Retinal pigment epithelial cell (primary cell): Measurements from ENCODE around the gene NLRC3.
A peak's percentile ranks its signal among the peaks of the same experiment; 100 is the strongest.
"Not testable (repeated sequence)": the region's sequence is repeated elsewhere in the genome, so short reads cannot be mapped to it uniquely, and the experiment has no call there.

Experiments
- DNase-seq: peaks from one replicate; pipeline ENCODE4 v3.0.0-alpha.2; 2010; ENCODE audit warnings: low read depth
- H3K4me3 ChIP-seq: 2 replicates; pipeline ENCODE4 v1.5.1; 2011; ENCODE audit warnings: mild to moderate bottlenecking, low read length, control low read depth, moderate library complexity
- TF ChIP-seq, protein P1 (sequence below): conservative IDR thresholded peaks from 2 replicates; pipeline ENCODE4 v1.5.1; 2011; ENCODE audit warnings: low read depth, low read length, control low read depth, inconsistent platforms

The NLRC3 gene

DNA sequence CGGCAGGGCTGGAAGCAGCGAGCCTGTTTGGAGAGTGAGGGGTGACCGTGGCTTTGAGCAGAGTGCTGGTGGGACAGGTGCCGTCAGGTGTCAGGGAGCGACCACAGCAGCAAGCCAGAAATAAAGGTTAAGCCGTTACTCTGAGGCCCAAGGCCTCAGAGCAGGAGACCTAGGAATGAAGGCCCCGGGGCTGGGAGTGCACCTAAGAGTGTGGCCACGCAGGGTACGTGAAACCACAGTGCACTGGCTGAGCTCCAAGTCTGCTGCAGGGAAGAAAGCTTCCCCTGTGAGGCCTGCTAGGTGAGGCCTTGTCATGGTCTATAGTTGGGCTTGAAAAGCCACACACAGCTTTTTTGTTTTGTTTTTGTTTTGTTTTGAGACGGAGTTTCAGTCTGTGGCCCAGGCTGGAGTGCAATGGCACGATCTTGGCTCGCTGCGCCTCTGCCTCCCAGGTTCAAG lies 67.7 kb downstream of the NLRC3 start:
- no peak overlapping the region for H3K4me3 ChIP-seq
- no peak for DNase-seq
- TF ChIP-seq, protein P1, sequence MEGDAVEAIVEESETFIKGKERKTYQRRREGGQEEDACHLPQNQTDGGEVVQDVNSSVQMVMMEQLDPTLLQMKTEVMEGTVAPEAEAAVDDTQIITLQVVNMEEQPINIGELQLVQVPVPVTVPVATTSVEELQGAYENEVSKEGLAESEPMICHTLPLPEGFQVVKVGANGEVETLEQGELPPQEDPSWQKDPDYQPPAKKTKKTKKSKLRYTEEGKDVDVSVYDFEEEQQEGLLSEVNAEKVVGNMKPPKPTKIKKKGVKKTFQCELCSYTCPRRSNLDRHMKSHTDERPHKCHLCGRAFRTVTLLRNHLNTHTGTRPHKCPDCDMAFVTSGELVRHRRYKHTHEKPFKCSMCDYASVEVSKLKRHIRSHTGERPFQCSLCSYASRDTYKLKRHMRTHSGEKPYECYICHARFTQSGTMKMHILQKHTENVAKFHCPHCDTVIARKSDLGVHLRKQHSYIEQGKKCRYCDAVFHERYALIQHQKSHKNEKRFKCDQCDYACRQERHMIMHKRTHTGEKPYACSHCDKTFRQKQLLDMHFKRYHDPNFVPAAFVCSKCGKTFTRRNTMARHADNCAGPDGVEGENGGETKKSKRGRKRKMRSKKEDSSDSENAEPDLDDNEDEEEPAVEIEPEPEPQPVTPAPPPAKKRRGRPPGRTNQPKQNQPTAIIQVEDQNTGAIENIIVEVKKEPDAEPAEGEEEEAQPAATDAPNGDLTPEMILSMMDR, result no peak

DNA sequence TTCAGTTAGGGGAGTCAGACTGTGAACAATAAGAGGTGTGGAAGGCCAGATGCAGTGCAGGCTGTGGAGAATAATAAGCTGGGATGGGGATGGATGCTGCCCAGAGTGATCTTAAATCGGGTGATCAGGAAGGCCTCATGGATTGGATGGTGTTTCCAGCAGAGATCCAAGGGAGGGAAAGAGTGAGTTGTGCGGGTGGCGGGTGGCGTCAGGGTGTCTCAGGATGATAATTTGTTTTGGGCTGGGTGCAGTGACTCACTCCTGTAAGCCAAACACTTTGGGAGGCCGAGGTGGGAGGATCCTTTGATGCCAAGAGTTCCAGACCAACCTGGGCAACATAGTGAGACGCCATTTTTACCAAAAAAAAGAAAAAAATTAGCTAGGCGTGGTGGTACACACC lies 68.5 kb downstream of the NLRC3 start:
- no peak overlapping the region for H3K4me3 ChIP-seq
- TF ChIP-seq, protein P1, result no peak
- no peak for DNase-seq

DNA sequence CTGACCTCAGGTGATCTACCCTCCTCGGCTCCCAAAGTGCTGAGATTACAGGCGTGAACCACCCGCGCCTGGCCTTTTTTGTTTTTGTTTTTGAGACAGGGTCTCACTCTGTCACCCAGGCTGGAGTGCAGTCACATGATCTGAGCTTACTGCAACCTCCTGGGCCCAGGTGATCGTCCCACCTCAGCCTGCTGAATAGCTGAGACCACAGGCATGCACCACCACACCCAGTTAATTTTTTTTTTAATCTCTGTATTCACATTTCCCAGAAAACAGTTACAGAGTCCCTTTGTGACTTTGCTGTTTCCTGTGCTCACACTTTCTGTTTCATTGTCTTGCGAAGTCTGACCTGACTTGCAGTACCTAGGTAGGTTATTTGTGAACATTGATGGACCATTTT lies 73.7 kb downstream of the NLRC3 start:
- DNase-seq, result no peak
- no peak overlapping the region for H3K4me3 ChIP-seq
- TF ChIP-seq, protein P1, result no peak

DNA sequence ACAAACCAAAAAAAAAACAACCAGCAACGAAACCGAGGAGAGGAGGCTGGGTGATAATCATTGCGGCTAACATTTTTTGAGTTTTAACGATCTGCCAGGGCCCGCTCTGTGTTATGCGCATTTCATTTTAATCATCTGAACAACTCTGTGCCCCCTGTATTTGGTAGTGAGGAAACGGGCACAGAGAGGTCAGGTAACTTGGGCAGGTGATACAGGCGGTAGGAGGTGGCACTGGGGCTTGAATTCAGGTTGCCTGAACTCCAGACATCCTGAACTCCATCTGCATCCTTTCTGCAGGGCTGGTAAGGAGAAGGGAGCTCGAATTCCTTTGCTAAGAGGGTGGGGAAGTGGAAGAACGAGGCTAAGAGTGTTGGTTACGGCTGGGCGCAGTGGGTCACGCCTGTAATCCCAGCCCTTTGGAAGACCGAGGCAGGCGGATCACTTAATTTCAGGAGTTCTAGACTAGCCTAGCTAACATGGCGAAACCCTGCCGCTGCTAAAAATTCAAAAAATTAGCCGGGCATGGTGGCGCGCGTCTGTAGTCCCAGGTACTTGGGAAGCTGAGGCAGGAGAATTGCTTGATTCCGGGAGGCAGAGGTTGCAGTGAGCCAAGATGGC lies 75.3 kb downstream of the NLRC3 start:
- TF ChIP-seq, protein P1, result no peak
- DNase-seq, result no peak
- H3K4me3 ChIP-seq, result peak overlapping the region; percentile 77

DNA sequence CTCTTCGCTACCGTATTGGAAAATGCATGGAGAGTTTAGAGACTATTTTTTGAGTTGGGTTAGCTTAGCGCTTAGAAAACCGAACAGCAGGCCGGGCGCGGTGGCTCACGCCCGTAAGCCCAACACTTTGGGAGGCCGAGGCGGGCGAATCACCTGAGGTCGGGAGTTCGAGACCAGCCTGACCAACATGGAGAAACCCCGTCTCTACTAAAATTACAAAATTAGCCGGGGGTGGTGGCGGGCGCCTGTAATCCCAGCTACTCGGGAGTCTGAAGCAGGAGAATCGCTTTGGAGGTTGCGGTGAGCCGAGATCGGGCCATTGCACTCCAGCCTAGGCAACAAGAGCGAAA lies 75.8 kb downstream of the NLRC3 start:
- DNase-seq, result not testable (repeated sequence)
- H3K4me3 ChIP-seq, result peak overlapping the region; percentile 77

DNA sequence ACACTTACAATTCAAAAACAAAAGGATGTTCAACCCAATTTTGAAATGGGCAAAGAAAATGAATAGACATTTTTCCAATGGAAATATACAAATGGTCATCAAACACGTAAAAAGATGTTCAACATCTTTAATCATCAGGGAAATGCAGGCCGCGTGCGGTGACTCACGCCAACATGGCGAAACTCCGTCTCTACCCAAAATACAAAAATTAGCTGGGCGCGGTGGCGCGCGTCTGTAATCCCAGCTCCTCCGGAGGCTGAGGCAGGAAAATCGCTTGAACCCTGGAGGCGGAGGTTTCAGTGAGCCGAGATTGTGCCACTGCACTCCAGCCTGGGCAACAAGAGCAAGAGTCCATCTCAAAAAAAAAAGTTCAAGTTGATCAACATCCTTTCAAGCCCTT lies 78.2 kb downstream of the NLRC3 start:
- no peak overlapping the region for H3K4me3 ChIP-seq
- TF ChIP-seq, protein P1, result no peak
- no peak for DNase-seq

DNA sequence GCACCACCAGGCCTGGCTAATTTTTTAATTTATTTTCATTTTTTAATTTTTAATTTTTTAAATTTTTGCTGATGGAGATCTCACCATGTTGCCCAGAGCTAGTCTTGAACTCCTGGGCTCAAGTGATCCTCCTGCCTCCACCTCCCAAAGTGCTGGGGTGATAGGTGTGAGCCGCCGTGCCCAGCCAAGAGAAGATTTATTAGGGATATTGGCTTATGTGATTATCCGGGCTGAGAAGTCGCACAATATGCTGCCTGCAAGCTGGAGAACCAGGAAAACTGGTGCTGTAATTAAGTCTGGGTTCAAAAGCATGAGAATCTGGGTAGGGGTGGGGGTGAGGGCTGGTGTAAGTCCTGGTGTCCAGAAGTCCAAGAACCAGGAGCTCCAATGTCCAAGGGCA lies 79.4 kb downstream of the NLRC3 start:
- DNase-seq, result no peak
- H3K4me3 ChIP-seq, result no peak overlapping the region
- TF ChIP-seq, protein P1, result no peak
